SIG-M5 (cell line): Measurements from ENCODE around the gene PGRMC2.

Source experiments
- DNase-seq: peaks from one replicate; lab custom pipeline; 2025; lab: John Stamatoyannopoulos, UW

PGRMC2 gene

DNA sequence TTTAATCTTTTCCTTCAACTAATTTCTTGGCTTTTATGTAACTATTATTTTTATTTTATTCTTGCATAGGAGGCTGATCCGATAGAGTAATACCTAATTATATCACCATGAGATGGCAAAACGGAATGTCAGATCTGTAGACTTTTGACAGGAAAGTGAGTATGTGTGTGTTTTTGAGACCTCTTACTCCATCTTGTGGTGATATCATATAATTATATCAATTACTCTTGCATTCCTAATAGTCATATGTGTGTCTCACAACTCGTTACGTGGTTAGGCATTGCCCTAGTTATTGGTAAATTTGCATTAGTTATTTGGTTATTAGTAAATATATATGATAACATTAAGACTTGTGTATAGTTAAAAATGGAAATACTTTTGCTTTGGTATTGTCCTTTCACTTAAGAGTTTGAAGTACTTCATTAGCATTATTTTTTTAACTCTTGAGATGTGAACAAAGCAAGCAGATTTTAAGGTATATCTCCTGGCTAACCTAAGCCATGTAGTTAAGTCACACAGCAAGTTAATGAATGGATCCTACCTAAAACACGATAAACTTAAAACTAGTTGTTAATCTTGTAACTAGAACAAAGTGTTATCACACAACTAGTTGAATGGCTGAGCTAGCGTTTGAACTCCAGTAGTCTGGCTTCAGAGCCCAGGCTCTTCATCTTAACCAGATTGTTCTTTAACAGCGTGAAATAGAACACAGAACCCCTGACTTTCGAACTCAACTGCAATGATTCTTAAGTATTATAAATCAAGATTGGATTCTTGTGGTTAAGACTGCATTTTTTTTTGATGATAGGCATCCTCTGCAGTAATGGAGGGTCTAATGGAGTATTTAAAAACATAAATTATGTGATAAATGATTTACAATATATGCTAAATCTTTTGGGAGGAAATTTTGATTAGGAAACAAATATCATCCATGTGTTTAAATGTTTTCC is 67.1 kb downstream of the PGRMC2 start:
- DNase-seq, result no peak
